PC-9 (cell line): ENCODE measurements around the gene ARMC2.

ENCODE experiments used
- CTCF ChIP-seq: fragments of 200-600 bp; sonication (generic); conservative IDR thresholded peaks from 2 replicates; pipeline ENCODE4 v1.6.1; 2017; ENCODE audit warnings: mixed run types, antibody characterized with exemption, mild to moderate bottlenecking, moderate library complexity
- EZH2 ChIP-seq: fragments of 200-600 bp; sonication (generic); IDR thresholded peaks from 2 replicates; pipeline ENCODE4 v1.8.0; 2017; ENCODE audit warnings: antibody characterized with exemption, low read depth

DNA sequence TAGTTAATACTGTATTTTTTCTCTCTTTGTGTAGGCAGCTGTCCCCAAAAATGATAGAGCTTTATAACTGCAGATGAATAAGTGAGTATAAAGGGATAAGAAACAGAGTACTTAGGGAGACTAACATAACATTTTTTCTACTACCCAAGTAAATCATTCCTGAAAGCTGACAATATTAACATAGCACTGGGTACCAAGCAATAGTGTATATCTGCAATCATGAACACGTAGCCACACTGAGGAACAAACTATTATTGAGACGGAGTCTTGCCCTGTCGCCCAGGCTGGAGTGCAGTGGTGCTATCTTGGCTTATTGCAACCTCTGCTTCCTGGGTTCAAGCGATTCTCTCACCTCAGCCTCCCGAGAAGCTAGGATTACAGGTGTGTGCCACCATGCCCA, 140.5 kb downstream of the ARMC2 start:
- no peak for TF ChIP-seq CTCF
- TF ChIP-seq EZH2, result no peak
